Osteocyte (in vitro differentiated cells): ENCODE results near the gene PTPRM. TPM values are rescaled to one million over a fixed set of nuclear protein-coding genes. Genes with fewer than 3 reads are reported as not detected.
A peak's percentile ranks its signal among the peaks of the same experiment; 100 is the strongest.

Source experiments
- DNase-seq: peaks from one replicate; pipeline ENCODE4 v3.0.0; 2021; ENCODE audit warnings: mixed read lengths; ENCODE audit not compliant: unreplicated experiment; ENCODE audit errors: extremely low spot score
- H3K27ac Mint-ChIP-seq: one replicate; pipeline ENCODE4 v1.8.0; 2021; ENCODE audit warnings: mild to moderate bottlenecking, mixed read lengths; ENCODE audit not compliant: unreplicated experiment
- H3K27me3 Mint-ChIP-seq: one replicate; pipeline ENCODE4 v1.8.0; 2021; ENCODE audit warnings: mixed read lengths; ENCODE audit not compliant: unreplicated experiment
- H3K36me3 Mint-ChIP-seq: one replicate; pipeline ENCODE4 v1.8.0; 2021; ENCODE audit warnings: mixed read lengths; ENCODE audit not compliant: unreplicated experiment
- H3K4me1 Mint-ChIP-seq: one replicate; pipeline ENCODE4 v1.8.0; 2021; ENCODE audit warnings: mixed read lengths; ENCODE audit not compliant: unreplicated experiment
- H3K4me3 Mint-ChIP-seq: one replicate; pipeline ENCODE4 v1.8.0; 2021; ENCODE audit warnings: mild to moderate bottlenecking, moderate library complexity, mixed read lengths; ENCODE audit not compliant: unreplicated experiment
- H3K9me3 Mint-ChIP-seq: one replicate; pipeline ENCODE4 v1.8.0; 2021; ENCODE audit warnings: mixed read lengths; ENCODE audit not compliant: unreplicated experiment
- total RNA-seq: library from RNA; stranded (reverse); gene quantifications from 2 replicates; pipeline ENCODE4 v1.2.1, GENCODE V29; 2021
- TF ChIP-seq, protein P1 (sequence below): fragments of 200-600 bp; sonication (generic); IDR thresholded peaks from 2 replicates; pipeline ENCODE4 v1.5.0; 2021; ENCODE audit warnings: antibody characterized with exemption, mild to moderate bottlenecking, moderate library complexity

Gene PTPRM
- total RNA-seq, 1 donor from 2014 or later, result 105 TPM

DNA sequence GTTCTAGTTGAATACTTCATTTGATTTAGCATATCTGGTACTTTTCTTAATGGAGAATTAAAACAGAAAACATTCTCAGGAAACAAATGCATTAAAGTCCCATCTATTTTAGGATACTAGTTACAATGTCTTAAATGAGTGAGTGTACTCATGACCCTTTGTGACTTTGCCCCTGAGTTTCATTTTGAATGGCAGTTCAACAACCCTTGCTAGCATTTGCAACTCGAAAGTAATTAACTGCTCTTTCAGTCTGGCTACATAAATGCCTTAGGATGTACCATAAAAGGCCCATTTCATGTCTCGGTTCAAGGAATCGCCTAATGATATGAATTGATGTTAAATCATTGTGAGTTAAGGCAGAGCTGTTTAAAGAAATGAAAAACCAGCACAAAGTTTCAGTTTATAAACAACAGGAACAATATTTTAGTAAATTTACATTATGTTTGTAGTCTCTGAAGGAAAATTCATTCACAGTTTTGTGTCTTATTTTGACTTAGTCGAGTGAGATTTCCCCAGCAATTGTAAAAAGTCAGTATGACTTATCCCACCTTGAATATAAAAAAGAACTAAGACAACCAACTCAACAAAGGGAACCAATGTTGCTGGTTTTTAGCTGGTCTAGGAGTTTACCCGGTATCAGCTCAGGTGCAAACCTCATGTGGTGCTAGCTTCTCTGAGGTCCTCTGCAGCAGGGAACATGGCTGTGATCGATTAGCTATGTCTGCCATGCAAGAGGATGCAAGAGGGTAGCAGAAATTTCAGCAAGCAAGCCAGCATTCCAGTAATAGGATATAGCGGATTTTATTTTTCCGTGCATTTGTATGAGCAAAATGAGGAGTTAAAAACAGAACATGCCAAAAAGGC lies 386.2 kb downstream of the PTPRM start:
- H3K4me1 Mint-ChIP-seq, result peaks cover 46% of the 10 kb centered on the region
- H3K9me3 Mint-ChIP-seq, result no peaks in the 10 kb centered on the region

DNA sequence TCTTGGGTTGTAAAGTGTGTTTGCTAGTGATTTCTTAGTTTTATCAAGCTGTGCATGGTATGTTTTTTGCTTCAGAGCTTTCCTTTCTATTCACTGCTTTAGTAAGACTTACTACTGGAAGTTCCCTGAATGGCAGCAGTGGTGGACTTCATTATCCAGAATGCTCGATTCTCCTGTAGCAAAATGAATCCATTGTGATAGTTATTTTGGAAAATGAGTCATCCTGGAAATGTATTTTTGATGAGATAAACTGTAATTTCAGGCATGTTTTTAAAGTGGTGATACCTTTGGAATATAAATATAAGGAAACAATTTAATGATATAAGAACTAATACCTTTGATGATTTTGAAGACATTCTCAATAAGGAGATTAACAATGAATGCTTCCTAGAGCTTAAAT lies 387.1 kb downstream of the PTPRM start:
- no peaks in the 10 kb centered on the region for H3K9me3 Mint-ChIP-seq
- H3K4me1 Mint-ChIP-seq, result peaks cover 53% of the 10 kb centered on the region
- no peak overlapping the region for H3K27ac Mint-ChIP-seq
- H3K4me3 Mint-ChIP-seq, result no peak overlapping the region
- no peaks in the 10 kb centered on the region for H3K27me3 Mint-ChIP-seq
- DNase-seq, result no peak
- TF ChIP-seq, protein P1, sequence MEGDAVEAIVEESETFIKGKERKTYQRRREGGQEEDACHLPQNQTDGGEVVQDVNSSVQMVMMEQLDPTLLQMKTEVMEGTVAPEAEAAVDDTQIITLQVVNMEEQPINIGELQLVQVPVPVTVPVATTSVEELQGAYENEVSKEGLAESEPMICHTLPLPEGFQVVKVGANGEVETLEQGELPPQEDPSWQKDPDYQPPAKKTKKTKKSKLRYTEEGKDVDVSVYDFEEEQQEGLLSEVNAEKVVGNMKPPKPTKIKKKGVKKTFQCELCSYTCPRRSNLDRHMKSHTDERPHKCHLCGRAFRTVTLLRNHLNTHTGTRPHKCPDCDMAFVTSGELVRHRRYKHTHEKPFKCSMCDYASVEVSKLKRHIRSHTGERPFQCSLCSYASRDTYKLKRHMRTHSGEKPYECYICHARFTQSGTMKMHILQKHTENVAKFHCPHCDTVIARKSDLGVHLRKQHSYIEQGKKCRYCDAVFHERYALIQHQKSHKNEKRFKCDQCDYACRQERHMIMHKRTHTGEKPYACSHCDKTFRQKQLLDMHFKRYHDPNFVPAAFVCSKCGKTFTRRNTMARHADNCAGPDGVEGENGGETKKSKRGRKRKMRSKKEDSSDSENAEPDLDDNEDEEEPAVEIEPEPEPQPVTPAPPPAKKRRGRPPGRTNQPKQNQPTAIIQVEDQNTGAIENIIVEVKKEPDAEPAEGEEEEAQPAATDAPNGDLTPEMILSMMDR, result no peak
- peaks cover 15% of the 10 kb centered on the region for H3K36me3 Mint-ChIP-seq

More for the DNA sequence above, 386.2 kb downstream of the PTPRM start:
- Mint-ChIP-seq H3K4me3 (no peak overlapping the region), H3K36me3 (peaks cover 15% of the 10 kb centered on the region), H3K27me3 (no peaks in the 10 kb centered on the region), H3K27ac (no peak overlapping the region)
- TF ChIP-seq, protein P1, result no peak
- no peak for DNase-seq

DNA sequence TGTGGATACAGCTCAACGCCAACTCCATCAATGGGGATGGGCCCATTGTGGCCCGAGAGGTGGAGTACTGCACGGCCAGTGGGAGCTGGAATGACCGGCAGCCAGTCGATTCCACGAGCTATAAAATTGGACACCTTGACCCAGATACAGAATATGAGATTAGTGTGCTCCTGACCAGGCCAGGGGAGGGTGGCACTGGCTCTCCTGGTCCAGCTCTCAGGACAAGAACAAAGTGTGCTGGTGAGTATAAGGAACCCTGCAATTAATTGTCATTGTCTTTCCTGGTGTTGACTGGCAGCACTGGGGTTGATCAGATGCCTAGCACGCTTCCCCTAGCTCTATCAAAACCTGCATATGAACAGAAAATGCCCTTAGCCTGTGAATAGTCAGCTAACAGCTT lies 388.1 kb downstream of the PTPRM start:
- H3K27ac Mint-ChIP-seq, result no peak overlapping the region
- DNase-seq, result no peak
- H3K4me1 Mint-ChIP-seq, result peaks cover 55% of the 10 kb centered on the region
- no peak overlapping the region for H3K4me3 Mint-ChIP-seq
- no peaks in the 10 kb centered on the region for H3K27me3 Mint-ChIP-seq
- peaks cover 15% of the 10 kb centered on the region for H3K36me3 Mint-ChIP-seq
- TF ChIP-seq, protein P1, result no peak
- no peaks in the 10 kb centered on the region for H3K9me3 Mint-ChIP-seq

DNA sequence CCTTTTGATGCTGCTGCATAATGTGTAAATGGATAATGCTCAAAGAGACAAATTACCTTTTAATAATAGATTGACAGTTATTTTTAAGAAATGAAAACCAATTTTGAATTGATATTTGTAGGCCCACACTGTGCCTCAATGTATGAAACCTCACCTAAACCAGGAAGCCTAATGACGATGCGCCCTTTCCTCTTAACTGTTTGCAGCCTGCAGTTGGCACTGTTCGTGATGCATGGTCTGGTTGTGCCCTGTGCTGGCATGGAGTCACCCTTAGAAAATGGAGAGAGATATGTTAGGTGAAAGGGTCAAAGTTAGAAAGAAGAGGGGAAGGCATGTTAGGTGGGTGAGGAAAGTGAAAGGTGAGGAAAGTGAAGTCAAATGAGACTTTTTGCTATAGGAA lies 390.2 kb downstream of the PTPRM start:
- H3K4me3 Mint-ChIP-seq, result no peak overlapping the region
- H3K27me3 Mint-ChIP-seq, result no peaks in the 10 kb centered on the region
- DNase-seq, result no peak
- peak overlapping the region; percentile 67 for H3K27ac Mint-ChIP-seq
- no peaks in the 10 kb centered on the region for H3K9me3 Mint-ChIP-seq
- H3K4me1 Mint-ChIP-seq, result peaks cover 48% of the 10 kb centered on the region
- TF ChIP-seq, protein P1, result no peak
- H3K36me3 Mint-ChIP-seq, result peaks cover 8% of the 10 kb centered on the region

DNA sequence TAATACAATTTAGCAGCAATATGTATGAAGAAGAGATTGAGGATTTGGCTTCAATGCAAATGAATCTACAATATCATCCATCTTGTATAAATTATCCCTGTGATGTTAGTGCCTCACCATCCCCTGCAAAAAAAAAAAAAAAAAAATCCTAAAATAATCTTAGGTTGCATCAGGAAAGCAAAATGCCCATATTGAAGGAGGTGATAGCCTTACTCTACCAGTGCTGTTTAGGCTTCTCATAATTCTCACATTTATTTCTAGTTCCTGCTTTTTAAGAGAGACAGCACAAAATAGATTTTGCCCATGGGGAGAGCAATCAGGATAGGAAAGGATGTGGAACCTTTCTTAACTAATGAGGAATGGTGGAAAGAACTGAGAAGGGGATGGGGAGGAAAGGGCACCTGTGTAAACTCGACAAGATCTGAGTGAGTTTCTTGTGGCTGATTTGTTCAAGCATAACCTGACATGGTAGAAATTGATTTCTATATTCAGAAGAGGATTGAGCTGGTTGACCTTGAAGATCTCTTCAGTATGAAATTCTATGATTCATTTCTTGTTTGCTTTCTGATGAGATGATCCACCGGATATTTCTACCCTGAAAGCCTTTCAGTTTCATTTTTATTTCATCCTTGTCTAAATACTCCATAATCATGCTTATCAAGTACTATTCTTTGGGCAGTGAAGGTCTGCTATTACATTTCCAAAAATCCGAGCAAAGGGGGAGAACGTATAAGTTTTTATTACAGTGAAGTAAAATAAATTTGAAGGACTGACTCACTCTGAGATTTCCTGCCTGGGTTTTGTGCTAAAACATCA lies 391.2 kb downstream of the PTPRM start:
- DNase-seq, result no peak
- Mint-ChIP-seq H3K4me3 (peak overlapping the region; percentile 73), H3K27ac (peak overlapping the region; percentile 90), H3K4me1 (peaks cover 53% of the 10 kb centered on the region), H3K9me3 (no peaks in the 10 kb centered on the region), H3K36me3 (peaks cover 8% of the 10 kb centered on the region), H3K27me3 (no peaks in the 10 kb centered on the region)
- TF ChIP-seq, protein P1, result no peak
